Caco-2 (cell line): Measurements from ENCODE around the gene ITGA11. TPM values are rescaled to one million over a fixed set of nuclear protein-coding genes. Genes with fewer than 3 reads are reported as not detected.

Experiments
- BruUV-seq: library from RNA; stranded (reverse); fragments of 400-500 nt; replicated peaks from 2 replicates; lab custom pipeline; 2021; lab: Mats Ljungman, UMichigan
- CTCF ChIA-PET: fragments of 300-600 bp; sonication (Branson Sonifier 250); formaldehyde crosslinking; loops from one replicate; lab custom pipeline; 2022; ENCODE audit warnings: antibody characterized with exemption; lab: Charles Lee
- POLR2A ChIA-PET: fragments of 300-600 bp; sonication (Branson Sonifier 250); formaldehyde crosslinking; loops from one replicate; lab custom pipeline; 2022; ENCODE audit warnings: antibody characterized with exemption; lab: Charles Lee
- DNase-seq, 2 experiments: peaks; one replicate each; pipeline versions ENCODE4 v3.0.0 to v3.0.0-alpha.2; 2020 to 2022
- H3K27me3 ChIP-seq: replicated peaks from 2 replicates; pipeline ENCODE4 v1.6.0; 2011; ENCODE audit warnings: low read length; ENCODE audit not compliant: control insufficient read depth, insufficient read depth
- H3K36me3 ChIP-seq: 2 replicates; pipeline ENCODE4 v1.5.1; 2011; ENCODE audit warnings: low read length; ENCODE audit not compliant: control insufficient read depth, insufficient read depth
- H3K4me1 ChIP-seq: fragments of 250-450 bp; sonication (Bioruptor Pico); 2 replicates; pipeline ENCODE4 v1.5.1; 2020; ENCODE audit warnings: mild to moderate bottlenecking
- H3K4me3 ChIP-seq: 2 replicates; pipeline ENCODE4 v1.5.1; 2011; ENCODE audit warnings: low read depth, mild to moderate bottlenecking, control low read depth, low read length
- H3K9me3 ChIP-seq: fragments of 250-450 bp; sonication (Bioruptor Pico); 2 replicates; pipeline ENCODE4 v1.5.1; 2020; ENCODE audit warnings: mild to moderate bottlenecking, moderate library complexity
- H3K27ac Mint-ChIP-seq: one replicate; pipeline ENCODE4 v1.8.0; 2022; ENCODE audit warnings: mixed read lengths; ENCODE audit not compliant: unreplicated experiment
- H3K27me3 Mint-ChIP-seq: one replicate; pipeline ENCODE4 v1.8.0; 2022; ENCODE audit warnings: mixed read lengths; ENCODE audit not compliant: insufficient read depth, unreplicated experiment
- H3K36me3 Mint-ChIP-seq: one replicate; pipeline ENCODE4 v1.8.0; 2022; ENCODE audit warnings: mild to moderate bottlenecking, mixed read lengths; ENCODE audit not compliant: insufficient read depth, unreplicated experiment
- H3K4me1 Mint-ChIP-seq: one replicate; pipeline ENCODE4 v1.8.0; 2022; ENCODE audit warnings: low read depth, mixed read lengths; ENCODE audit not compliant: unreplicated experiment
- H3K4me3 Mint-ChIP-seq: one replicate; pipeline ENCODE4 v1.8.0; 2022; ENCODE audit warnings: mild to moderate bottlenecking, moderate library complexity, mixed read lengths; ENCODE audit not compliant: unreplicated experiment
- H3K9me3 Mint-ChIP-seq: one replicate; pipeline ENCODE4 v1.8.0; 2022; ENCODE audit warnings: mixed read lengths; ENCODE audit not compliant: unreplicated experiment
- CTCF ChIP-seq, 2 experiments: fragments of 200-600 bp in 1 of 2; IDR thresholded peaks; 1 replicate in 1 of 2; 2 replicates in 1 of 2; pipeline versions ENCODE4 v1.5.1 to v1.8.0; 2011 to 2022; ENCODE audit warnings: antibody characterized with exemption in 1 of 2, control low read depth in 1 of 2, inconsistent platforms in 1 of 2, low read depth in 1 of 2, low read length in 1 of 2, mild to moderate bottlenecking in 1 of 2, moderate library complexity in 1 of 2; ENCODE audit not compliant: insufficient read depth in 1 of 2, severe bottlenecking in 1 of 2, unreplicated experiment in 1 of 2
- intact Hi-C: fragments of 100-400 bp; cut with micrococcal nuclease; formaldehyde crosslinking; loops from one replicate; pipeline ENCODE4 v1.10.0; 2022; ENCODE audit not compliant: unreplicated experiment
- total RNA-seq: library from RNA; stranded (reverse); gene quantifications from 2 replicates; pipeline ENCODE4 v1.2.3, GENCODE V29; 2022

Gene ITGA11
- total RNA-seq, 1 experiment from 2014 or later = 0.18 TPM

DNA sequence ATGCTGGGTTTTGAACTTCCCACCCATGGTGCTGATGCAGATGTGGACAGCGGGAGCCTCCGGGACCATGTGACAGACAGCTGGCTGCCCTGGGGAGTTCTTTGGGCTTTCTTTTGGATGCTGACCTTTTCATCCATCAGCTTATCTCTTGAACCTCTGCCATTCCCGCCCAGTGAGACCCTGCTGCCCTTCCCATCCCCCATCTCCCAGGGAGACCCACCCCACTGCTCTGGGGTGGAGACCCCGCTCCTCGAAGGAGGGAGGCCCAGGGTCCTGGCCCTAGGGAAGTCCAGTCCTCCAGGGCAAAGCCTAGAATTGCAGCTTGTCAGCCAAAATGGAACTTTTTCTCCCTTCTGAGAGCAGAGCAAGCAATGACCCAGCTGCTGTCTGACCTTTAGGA is 64.0 kb downstream of the ITGA11 start:
- intact Hi-C loops = no loop called here
- H3K27me3 ChIP-seq = no peaks in the 10 kb centered on the region
- POLR2A ChIA-PET = no interaction called here

GRCh38 chr15:68367226-68367625 is 64.7 kb downstream of the ITGA11 start:
- H3K36me3 ChIP-seq = no peaks in the 10 kb centered on the region
- H3K4me1 ChIP-seq = no peaks in the 10 kb centered on the region; the same call in 1 of the 2 replicates
- H3K9me3 ChIP-seq = no peaks in the 10 kb centered on the region
- no peak overlapping the region for H3K4me3 ChIP-seq
- H3K27me3 ChIP-seq = no peaks in the 10 kb centered on the region
- Mint-ChIP-seq H3K4me1 (no peaks in the 10 kb centered on the region), H3K4me3 (no peak overlapping the region), H3K27me3 (no peaks in the 10 kb centered on the region), H3K27ac (no peak overlapping the region), H3K9me3 (no peaks in the 10 kb centered on the region), H3K36me3 (no peaks in the 10 kb centered on the region)
- CTCF ChIA-PET = no interaction called here
- intact Hi-C loops = no loop called here
- DNase-seq = no peak
- POLR2A ChIA-PET = no interaction called here
- TF ChIP-seq CTCF (IDR thresholded peaks at IDR 0.05; ENCODE audit: insufficient read depth in 1 of 2, low read depth in 1 of 2, low read length in 1 of 2, severe bottlenecking in 1 of 2, unreplicated experiment in 1 of 2) = no peak
- BruUV-seq = no TSS peak

More for the DNA sequence above, 64.0 kb downstream of the ITGA11 start:
- H3K36me3 ChIP-seq = no peaks in the 10 kb centered on the region
- no TSS peak for BruUV-seq
- no peak for TF ChIP-seq CTCF (IDR thresholded peaks at IDR 0.05; ENCODE audit: insufficient read depth in 1 of 2, low read depth in 1 of 2, low read length in 1 of 2, severe bottlenecking in 1 of 2, unreplicated experiment in 1 of 2)
- H3K4me1 ChIP-seq = no peaks in the 10 kb centered on the region; the same call in 1 of the 2 replicates
- Mint-ChIP-seq H3K27me3 (no peaks in the 10 kb centered on the region), H3K4me3 (no peak overlapping the region), H3K4me1 (no peaks in the 10 kb centered on the region), H3K36me3 (no peaks in the 10 kb centered on the region), H3K9me3 (no peaks in the 10 kb centered on the region), H3K27ac (no peak overlapping the region)
- no peaks in the 10 kb centered on the region for H3K9me3 ChIP-seq
- no peak for DNase-seq
- no peak overlapping the region for H3K4me3 ChIP-seq
- CTCF ChIA-PET = interaction anchor here (0.6 kb wide), 1 partner anchor 1296 kb away, joined by 5 read pairs; no protein-coding TSS in a partner anchor

GRCh38 chr15:68366314-68366713 is 65.6 kb downstream of the ITGA11 start:
- no peaks in the 10 kb centered on the region for H3K9me3 ChIP-seq
- intact Hi-C loops = no loop called here
- H3K27me3 ChIP-seq = no peaks in the 10 kb centered on the region
- POLR2A ChIA-PET = no interaction called here
- H3K36me3 Mint-ChIP-seq = no peaks in the 10 kb centered on the region
- H3K27ac Mint-ChIP-seq = no peak overlapping the region
- no peaks in the 10 kb centered on the region for H3K9me3 Mint-ChIP-seq
- H3K4me3 ChIP-seq = no peak overlapping the region
- no TSS peak for BruUV-seq
- no peak for TF ChIP-seq CTCF (IDR thresholded peaks at IDR 0.05; ENCODE audit: insufficient read depth in 1 of 2, low read depth in 1 of 2, low read length in 1 of 2, severe bottlenecking in 1 of 2, unreplicated experiment in 1 of 2)
- no peaks in the 10 kb centered on the region; the same call in 1 of the 2 replicates for H3K4me1 ChIP-seq
- H3K36me3 ChIP-seq = no peaks in the 10 kb centered on the region
- no peak overlapping the region for H3K4me3 Mint-ChIP-seq
- no peaks in the 10 kb centered on the region for H3K4me1 Mint-ChIP-seq
- CTCF ChIA-PET = no interaction called here
- no peaks in the 10 kb centered on the region for H3K27me3 Mint-ChIP-seq
- DNase-seq = no peak
